ENCODE measurements around the gene WDR46. TPM values are rescaled to one million over a fixed set of nuclear protein-coding genes. Genes with fewer than 3 reads are reported as not detected.

Gene WDR46
- total RNA-seq: 10 to 100 TPM; 30.5 to 42.6 (median 35.7) TPM

- intact Hi-C loops (cut with DNase I): no loop called here
- DNase-seq (ENCODE audit: extremely low spot score): peak; percentile 95
- Histone ChIP-seq H3K27me3 (no peaks in the 10 kb centered on the region), H3K27ac (replicated peaks in 1 of 4) (peak within 1 kb of the TSS; percentile 72 to 87 (median 81)), H3K9me3 (no peaks in the 10 kb centered on the region), H3K4me1 (peaks cover 20 to 32% (median 26%) of the 10 kb centered on the region in 4 donors), H3K36me3 (peaks cover 26 to 74% (median 71%) of the 10 kb centered on the region in 4 donors), H3K4me3 (peak within 1 kb of the TSS; percentile 62 to 76 (median 75))
- TF ChIP-seq POLR2A (IDR thresholded peaks at IDR 0.05; ENCODE audit: low read depth) (peak; percentile 9), POLR2AphosphoS5 (IDR thresholded peaks at IDR 0.05) (peak; percentile 55 to 82), EP300 (IDR thresholded peaks at IDR 0.05) (no peak), CTCF (IDR thresholded peaks at IDR 0.05) (peak in 1 of 3 experiments; percentile 4)
- under 1% methylated on average over 38 of the region's 43 CpGs for WGBS
Observed at GRCh38 chr6:33288921-33289783, at the start of gene WDR46, which contains the start of gene PFDN6. WDR46 (minus strand) TSS chr6:33289239; CDS start chr6:33289170, 69 bp downstream. PFDN6 (plus strand) TSS chr6:33289601; CDS start chr6:33289857, 256 bp downstream.

GRCh38 chr6:33336495-33336894, 47.5 kb upstream of the WDR46 start:
- TF ChIP-seq EP300 (IDR thresholded peaks at IDR 0.05) (no peak), CTCF (IDR thresholded peaks at IDR 0.05) (no peak), POLR2AphosphoS5 (IDR thresholded peaks at IDR 0.05) (no peak), POLR2A (IDR thresholded peaks at IDR 0.05; ENCODE audit: low read depth) (no peak)
- Histone ChIP-seq H3K27me3 (no peaks in the 10 kb centered on the region), H3K4me1 (no peaks in the 10 kb centered on the region), H3K36me3 (no peaks in the 10 kb centered on the region), H3K9me3 (no peaks in the 10 kb centered on the region), H3K4me3 (no peak overlapping the region), H3K27ac (replicated peaks in 1 of 4) (no peak overlapping the region)
- 100% methylated on average over 1 of the region's 3 CpGs for WGBS
- intact Hi-C loops (cut with DNase I): no loop called here
- no peak for DNase-seq (ENCODE audit: extremely low spot score)

GRCh38 chr6:33335916-33336315, 46.9 kb upstream of the WDR46 start:
- TF ChIP-seq POLR2AphosphoS5 (IDR thresholded peaks at IDR 0.05) (no peak), EP300 (IDR thresholded peaks at IDR 0.05) (no peak), CTCF (IDR thresholded peaks at IDR 0.05) (no peak), POLR2A (IDR thresholded peaks at IDR 0.05; ENCODE audit: low read depth) (no peak)
- Histone ChIP-seq H3K27me3 (no peaks in the 10 kb centered on the region), H3K36me3 (no peaks in the 10 kb centered on the region), H3K4me1 (no peaks in the 10 kb centered on the region), H3K9me3 (no peaks in the 10 kb centered on the region), H3K4me3 (no peak overlapping the region), H3K27ac (replicated peaks in 1 of 4) (no peak overlapping the region)
- WGBS: 83% methylated on average over 4 of the region's 4 CpGs
- intact Hi-C loops (cut with DNase I): no loop called here
- DNase-seq (ENCODE audit: extremely low spot score): no peak

GRCh38 chr6:33333666-33334065, 44.6 kb upstream of the WDR46 start:
- Histone ChIP-seq H3K27me3 (no peaks in the 10 kb centered on the region), H3K4me1 (no peaks in the 10 kb centered on the region), H3K27ac (replicated peaks in 1 of 4) (no peak overlapping the region), H3K9me3 (no peaks in the 10 kb centered on the region), H3K4me3 (no peak overlapping the region), H3K36me3 (no peaks in the 10 kb centered on the region)
- 87% methylated on average over 4 of the region's 4 CpGs for whole genome bisulfite sequencing
- intact Hi-C loops (cut with DNase I): no loop called here
- no peak for DNase-seq (ENCODE audit: extremely low spot score)
- no peak for TF ChIP-seq POLR2A (IDR thresholded peaks at IDR 0.05; ENCODE audit: low read depth)
- no peak for TF ChIP-seq CTCF (IDR thresholded peaks at IDR 0.05)
- TF ChIP-seq POLR2AphosphoS5 (IDR thresholded peaks at IDR 0.05): no peak
- TF ChIP-seq EP300 (IDR thresholded peaks at IDR 0.05): no peak
